Smooth muscle cell of the brain vasculature (primary cell): ENCODE results near the gene SMYD3.
A peak's percentile ranks its signal among the peaks of the same experiment; 100 is the strongest.
"Not testable (repeated sequence)": the region's sequence is repeated elsewhere in the genome, so short reads cannot be mapped to it uniquely, and the experiment has no call there.

Experiments used
- DNase-seq: peaks from one replicate; pipeline ENCODE4 v3.0.0-alpha.2; 2012; ENCODE audit warnings: low read depth, low spot score

Gene SMYD3

DNA sequence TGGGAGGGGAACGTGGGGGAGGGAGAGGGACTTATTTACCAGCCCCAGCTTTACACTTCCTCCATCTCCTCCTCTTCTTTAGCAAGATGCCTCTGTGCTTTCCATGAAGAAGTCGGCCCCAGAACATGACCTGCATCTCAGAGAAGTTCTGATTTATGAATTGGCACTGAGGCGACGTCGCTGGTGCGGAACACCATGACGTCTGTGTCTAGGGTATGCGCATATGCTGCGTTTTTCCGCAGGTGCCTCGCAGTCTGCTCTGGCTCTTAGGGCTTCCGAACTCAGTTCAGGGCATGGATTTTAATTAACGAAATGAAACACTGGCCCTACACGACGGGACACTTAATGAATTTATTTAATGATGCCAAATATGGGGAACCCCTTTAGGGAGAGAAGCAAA lies 510.3 kb downstream of the SMYD3 start:
- no peak for DNase-seq

DNA sequence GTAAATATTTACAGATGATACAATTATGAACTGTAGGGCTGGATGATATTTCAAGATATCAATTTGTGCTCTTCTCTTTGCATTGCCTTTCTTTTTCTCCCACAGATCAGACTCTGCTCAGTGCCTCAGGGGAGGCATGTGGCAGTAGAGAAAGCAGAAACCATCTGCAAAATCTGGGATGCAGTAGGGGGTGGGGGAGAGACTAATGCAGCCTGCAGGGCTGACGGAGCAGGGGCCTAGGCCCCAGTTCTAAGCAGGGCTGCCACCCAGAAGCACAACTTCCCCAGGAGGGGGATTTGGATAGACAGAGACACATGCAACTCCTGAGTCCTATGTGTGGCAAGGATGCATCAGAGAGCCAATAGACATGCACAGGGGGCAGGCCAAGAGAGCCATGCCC lies 511.6 kb downstream of the SMYD3 start:
- DNase-seq = no peak

DNA sequence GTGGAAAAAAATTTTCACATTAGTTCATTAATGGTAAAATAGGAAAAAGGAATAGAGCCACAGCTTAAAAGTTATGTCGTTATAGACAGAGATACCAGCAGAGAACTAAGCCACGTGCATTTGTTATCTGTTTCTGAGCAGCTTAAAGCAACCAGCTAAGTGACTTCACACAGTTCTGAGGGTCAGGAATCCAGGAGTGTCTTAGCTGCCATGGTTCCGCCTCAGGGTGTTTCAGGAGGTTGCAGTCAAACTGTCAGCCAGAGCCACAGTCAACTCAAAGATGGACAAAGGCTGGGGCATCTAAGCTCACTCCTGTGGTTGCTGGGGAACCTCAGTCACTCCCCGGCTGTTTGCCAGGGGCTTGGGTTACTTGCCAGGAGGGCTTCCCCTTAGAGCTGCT lies 515.8 kb downstream of the SMYD3 start:
- DNase-seq = no peak

GRCh38 chr1:245990315-245991022 lies 516.6 kb downstream of the SMYD3 start:
- no peak for DNase-seq

DNA sequence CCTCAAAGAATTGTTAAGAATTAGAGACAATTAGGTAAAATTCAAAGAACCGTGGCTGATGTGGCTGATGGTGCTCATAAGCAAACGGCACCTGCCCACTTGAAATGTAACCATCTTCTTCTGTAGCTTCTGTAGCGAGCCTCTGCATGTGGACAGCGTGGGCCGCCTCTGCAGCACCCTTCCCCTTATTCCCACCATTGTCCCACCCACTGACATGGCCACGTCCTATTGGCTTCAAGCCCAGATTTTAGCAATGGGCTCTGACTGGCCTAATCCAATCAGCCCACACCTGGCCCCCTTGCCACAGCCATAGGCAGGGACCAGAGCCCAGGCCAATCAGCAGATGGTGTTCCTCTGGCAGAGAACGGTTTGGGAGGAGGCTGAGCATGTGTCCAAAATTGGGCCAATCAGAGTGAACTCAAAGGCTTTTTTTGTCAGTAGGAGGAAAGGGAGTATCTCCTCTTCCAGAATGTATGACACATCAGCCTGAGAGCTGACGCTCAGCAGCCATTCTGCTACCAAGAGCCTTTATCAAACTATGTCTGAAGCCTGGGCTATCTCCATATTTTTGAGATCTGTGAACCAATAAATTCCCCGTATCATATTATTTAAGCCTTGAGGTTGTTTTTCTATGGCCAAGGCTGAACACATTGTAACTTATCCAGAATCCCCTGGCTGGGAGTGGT lies 518.5 kb downstream of the SMYD3 start:
- DNase-seq = no peak

DNA sequence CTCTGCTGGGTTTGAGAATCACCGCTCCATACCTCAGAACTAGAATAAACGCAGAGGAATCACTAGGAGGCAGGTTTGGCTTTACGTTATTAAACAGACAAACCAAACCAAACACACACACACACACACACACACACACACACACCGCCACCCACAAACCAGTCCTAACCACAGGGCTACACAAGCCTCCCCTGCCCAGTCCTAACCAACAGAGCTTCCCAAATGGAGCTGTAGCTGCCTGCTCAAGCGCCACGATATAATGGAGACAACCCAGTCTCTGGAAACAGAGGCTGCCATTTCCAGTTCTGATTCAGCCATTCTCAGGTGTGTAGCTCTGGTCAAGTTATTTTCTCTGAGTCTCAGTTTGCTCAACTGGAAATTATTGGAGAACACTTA lies 519.1 kb downstream of the SMYD3 start:
- no peak for DNase-seq

GRCh38 chr1:245987577-245987976 lies 519.5 kb downstream of the SMYD3 start:
- DNase-seq = no peak

GRCh38 chr1:245987219-245987545 lies 519.9 kb downstream of the SMYD3 start:
- DNase-seq = no peak

- peak; percentile 81 for DNase-seq
Observed at GRCh38 chr1:245986404-245987218, 520.5 kb downstream of the SMYD3 start.

- DNase-seq = no peak
Observed at GRCh38 chr1:245984390-245985155, 522.5 kb downstream of the SMYD3 start.

DNA sequence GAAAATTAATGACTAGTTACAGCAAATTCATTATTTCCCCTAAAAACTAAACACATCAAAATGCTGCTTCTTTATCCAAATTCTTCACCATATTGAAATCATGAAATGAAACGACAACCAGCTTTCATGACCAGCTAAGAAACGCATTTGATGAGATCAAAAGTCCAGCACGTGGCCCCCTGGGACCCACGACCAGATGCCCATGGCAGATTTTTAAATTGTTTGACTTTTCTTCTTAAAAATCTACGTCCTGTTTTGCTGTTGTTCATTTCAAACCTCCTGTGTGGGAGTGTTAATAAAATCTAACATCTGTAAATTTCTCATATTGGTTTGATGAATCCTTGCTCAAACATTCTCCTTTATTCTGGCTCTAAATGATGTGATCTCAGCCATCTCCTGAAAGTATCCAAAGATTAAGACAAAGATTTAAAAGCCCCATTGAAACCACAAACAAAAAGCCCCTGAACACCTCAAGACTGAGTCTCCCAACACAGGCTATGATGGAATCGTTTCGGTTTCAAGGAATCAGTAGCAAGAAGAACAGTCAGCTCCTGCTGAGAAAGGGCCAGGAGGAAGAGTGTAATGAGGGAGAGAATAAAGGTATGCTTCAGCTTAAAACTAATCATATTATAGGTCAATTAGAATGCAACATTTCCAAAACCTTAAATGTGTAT lies 523.6 kb downstream of the SMYD3 start:
- no peak for DNase-seq

GRCh38 chr1:245979589-245979988 lies 527.5 kb downstream of the SMYD3 start:
- no peak for DNase-seq

- DNase-seq = no peak
Observed at GRCh38 chr1:245978915-245979314, 528.2 kb downstream of the SMYD3 start.

- DNase-seq = no peak
Observed at GRCh38 chr1:245972476-245972875, 534.6 kb downstream of the SMYD3 start.

- no peak for DNase-seq
Observed at GRCh38 chr1:245971711-245972085, 535.4 kb downstream of the SMYD3 start.

GRCh38 chr1:245971076-245971710 lies 535.9 kb downstream of the SMYD3 start:
- not testable (repeated sequence) for DNase-seq

DNA sequence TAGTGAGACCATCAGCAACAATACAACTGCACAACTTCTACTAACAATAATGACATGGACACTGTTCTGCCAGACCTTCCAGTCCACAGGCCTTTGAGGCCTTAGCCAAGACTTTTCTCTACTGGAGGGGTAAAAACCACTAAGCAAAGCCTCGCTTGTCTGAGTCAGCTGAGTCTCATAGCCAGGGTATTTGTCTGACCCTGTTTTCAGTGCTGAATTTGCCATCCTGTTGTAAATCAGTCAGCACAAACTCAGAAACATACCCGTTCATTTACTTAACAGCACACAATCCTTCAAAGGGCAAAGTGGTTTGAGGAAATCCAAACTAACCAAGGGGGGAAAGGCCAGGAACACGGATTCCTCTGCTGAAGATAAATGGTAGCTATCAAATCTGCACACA lies 537.8 kb downstream of the SMYD3 start:
- no peak for DNase-seq

DNA sequence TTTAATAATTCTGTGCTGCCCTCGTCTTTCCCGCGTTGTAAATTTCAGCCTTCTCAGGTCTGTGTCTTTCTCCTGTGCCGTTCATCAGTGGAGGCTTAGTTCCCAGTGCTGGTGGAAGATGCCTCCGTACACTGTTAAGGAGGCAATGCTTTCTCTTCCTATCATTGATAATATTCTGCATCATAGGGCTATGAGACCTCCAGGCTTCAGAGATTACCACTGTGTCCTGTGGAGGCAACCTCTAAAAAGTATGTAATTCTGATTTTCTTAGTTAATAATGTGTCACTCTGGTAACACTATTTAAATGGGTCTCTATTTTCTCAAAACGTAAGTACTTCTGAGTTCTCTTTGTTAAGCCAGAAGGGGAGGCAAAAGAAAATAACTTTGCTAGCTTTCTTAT lies 538.3 kb downstream of the SMYD3 start:
- no peak for DNase-seq

DNA sequence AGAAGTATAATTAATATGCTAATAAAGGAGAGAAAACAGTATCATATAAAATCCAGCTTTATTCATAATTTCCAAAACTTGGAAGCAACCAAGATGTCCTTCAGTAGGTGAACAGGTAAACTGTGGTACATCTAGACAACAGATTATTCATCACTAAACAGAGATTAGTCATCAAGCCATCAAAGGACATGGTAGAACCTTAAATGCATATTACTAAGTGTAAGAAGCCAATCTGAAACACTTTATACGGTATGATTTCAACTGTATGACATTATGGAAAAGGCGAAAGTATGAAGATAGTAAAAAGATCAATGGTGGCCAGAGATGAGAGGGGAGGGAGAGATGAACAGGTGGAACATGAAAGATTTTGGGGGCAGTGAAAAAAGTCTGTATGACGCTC lies 541.7 kb downstream of the SMYD3 start:
- no peak for DNase-seq

DNA sequence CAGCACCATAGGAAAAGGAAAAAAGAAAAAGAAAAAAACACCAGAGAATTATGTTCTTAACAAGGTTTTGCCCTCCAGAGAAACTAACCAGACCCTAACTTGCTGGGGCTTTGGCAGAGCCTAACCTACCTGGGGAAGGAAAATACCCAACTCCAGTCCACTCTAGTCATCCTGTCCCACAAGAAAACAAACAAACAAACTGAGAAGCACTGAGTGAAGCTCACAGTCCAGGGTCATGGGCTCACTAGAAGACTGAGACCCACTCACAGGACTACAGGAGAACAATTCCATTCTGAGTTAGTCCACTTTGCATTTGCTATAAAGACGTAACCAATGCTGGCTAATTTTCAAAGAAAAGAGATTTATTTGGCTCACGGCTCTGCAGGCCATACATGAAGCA lies 543.4 kb downstream of the SMYD3 start:
- DNase-seq = no peak

- no peak for DNase-seq
Observed at GRCh38 chr1:245962453-245962852, 544.6 kb downstream of the SMYD3 start.
